Right renal pelvis (tissue), 4 donors: Measurements from ENCODE around the gene PHTF2. TPM values are rescaled to one million over a fixed set of nuclear protein-coding genes. Genes with fewer than 3 reads are reported as not detected.

Source experiments
- DNase-seq, 4 donors: peaks; one replicate each; pipeline ENCODE4 v3.0.0-alpha.2; 2013; ENCODE audit warnings: low read depth in 4 of 4, low spot score in 3 of 4, missing footprints in 1 of 4
- polyA plus RNA-seq, 4 donors: library from polyadenylated mRNA; unstranded; fragments of 120-200 nt; gene quantifications; one replicate each; pipeline ENCODE4 v1.2.1, GENCODE V29; 2013; ENCODE audit not compliant: insufficient read length in 4 of 4

The PHTF2 gene
- polyA plus RNA-seq, 4 donors, result 21.4 to 29.4 (median 25.3) TPM

DNA sequence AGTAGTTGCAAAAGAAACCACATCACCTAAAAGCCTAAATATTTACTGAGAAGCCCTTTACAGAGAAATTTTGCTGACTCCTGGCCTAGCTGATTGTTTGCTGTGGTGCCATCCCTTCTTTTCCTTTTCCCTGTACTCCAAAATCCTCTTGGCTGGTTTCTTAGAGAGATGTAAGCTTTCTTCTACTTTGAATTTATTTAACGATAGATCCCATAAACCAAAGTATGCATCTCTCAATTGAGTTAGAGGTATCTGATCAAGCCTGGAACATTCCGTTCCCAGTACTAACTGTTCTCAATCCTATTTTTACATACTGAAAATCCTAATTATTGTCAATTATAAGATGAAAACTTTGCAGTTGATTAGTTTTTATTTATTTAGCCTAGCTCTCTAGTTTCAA is 6.6 kb upstream of the PHTF2 start:
- no peak for DNase-seq

DNA sequence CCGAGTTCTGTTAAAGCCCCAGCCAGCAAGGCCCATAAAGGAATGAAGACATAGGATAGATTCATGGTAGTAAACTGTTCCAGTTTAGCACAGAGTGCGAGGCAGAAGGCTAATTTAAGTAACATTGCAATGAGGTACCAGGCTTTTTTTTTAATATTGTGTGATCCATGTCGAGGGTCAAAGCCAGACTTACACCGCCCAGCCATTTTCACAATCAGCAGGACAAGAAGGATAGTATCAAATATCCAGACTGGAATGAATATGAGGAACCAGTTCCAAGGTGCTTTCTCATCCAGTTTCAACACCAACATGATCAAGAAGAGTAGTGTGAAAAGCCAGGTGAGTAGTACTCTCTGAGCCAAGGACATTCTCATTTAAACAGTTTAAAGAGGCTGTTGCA is 4.6 kb upstream of the PHTF2 start:
- no peak for DNase-seq

DNA sequence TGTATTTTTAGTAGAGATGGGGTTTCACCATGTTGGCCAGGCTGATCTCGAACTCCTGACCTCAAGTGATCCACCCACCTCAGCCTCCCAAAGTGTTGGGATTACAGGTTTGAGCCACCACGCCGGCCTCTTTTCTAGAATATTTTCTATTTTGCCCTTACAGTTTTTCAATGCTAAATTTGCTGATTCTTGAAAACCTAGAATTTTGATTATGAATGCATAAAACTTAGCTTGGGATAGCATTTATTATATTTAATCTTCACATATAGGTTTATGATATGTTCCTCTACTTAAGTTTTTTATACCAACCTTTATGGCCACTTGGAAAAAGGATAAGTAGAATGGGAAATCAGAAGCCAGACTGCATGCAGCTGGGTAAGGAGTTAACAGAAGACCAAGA is 2.5 kb upstream of the PHTF2 start:
- no peak for DNase-seq

DNA sequence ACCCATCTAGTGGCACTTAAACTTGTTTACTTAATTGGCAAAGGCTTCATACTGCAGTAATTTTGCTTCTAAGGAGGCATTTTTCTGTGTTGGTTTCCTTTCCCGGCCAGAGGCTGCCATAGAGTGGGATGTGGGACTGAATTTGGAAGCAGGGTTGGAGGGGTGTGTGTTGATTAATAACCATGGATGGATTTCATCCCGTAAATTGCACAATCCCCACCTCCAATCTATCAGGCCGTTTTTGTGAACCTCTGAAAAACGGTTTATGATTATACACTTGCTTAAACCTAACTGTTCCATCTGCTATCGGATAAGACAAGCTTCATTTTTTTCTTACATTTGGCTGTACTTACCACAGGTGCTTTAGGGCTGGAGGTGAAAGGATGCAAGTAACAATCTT is 1.6 kb upstream of the PHTF2 start:
- DNase-seq, result no peak

DNA sequence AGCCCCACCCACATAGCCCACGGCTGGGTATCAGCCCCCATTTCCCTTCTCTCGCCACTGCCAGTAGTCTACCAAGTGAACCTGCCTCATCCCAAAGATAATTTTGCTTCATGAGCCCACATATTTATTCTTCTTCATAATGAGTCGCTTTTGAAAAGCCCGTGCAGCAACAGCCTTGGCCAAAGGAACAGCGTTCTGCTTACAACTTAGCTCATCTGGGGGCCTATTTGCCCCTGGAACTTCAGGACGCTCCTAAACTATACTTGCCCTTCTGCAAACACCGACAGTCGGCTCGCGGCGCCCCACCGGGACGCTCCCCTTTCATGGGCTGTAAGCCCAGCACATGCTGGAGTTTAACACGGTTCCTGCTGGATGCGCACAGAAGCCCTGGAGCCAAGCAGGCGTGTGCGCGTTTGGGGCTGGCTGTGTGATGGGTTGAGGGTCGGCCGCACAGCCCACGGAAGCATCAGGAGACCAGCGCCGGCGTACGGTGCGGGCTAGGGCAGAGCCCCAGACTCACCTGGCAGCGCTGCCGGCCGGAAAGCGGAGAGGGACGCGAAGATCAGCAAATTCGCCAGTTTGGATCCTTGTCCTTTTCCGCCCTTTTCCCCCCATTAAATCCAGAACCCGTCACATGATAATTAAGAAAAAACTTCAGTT is 709 bp upstream of the PHTF2 start:
- DNase-seq, result peak in 1 of 4 donors; percentile 20

DNA sequence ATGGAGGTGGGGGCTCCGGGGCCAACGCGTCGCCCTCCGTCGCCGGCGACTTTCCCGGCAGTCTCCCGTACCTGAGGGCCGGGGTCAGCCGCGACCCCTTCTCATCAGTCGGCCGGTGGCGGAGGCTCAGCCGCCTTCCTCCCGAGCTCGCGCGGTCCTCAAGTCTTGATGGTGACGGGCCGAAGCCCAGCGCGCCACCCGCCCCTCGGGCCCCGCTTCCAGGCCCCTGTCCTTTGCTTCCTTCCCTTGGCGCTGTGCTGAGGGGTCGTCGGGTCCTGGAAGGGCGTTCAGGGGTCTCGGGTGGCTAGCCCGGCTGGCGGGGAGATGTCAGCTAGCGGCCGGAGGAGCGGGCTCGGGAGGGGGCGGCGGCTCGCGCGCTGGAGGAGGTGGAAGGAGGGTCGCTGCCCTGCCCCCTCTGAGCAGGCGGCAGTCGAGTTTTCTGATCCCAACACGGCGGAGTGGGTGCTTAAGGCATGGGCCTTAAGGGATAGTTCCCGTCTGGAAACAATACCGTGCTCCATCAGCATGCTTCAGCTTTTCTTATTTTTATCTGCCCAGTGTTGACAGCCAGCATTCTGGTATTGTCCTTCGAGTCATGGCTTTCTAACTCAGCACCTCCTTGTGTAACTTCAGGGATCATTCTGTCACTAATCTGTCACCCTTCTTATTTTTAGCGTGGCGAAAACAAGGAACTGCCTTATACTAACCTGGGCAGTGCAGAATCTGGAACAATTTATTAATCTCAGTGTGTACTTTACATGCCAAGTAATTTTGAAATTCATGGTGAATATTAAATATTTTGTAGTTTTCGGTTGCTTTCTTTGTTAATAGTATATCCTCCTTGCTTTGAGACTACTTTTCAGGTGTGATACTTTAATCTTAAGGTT is 748 bp downstream of the PHTF2 start:
- peak; percentile 18 to 44 (median 34) for DNase-seq

DNA sequence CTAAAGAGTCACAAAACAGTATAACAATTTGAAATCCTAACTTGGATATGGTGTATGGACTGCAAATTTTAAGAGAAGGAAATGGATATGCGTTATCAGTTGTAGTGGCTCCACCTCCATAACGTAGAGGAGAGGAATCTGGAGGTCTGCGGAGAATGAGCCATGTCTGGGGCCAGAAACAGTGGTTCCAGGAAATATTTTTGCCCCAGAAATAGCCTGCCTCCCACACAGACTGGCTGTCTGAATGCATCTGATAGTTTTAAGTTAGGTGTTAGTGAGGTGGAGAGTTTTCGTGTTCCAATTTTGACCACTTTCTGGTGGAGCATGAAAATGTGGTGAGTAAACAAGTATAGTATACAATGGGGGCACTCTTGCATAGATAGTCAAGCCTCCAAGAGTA is 1.6 kb downstream of the PHTF2 start:
- no peak for DNase-seq

DNA sequence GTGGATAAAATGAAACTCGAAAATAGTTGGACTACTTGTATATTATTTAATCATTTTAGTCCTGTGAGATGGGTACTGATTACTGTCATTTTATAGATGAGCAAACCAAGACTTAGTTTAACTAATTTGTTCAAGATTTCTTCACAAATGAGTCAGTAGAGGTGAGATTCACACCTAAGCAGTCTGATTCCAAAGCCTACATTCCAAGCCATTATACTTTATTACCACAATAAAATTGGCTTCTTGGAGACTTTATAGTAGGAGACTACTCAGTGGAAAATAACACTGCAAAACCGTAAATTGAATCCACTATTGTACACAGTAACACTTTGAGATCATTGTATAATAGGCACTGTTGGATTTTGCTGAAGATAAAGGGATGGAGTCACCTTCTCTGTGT is 2.2 kb downstream of the PHTF2 start:
- DNase-seq, result no peak

DNA sequence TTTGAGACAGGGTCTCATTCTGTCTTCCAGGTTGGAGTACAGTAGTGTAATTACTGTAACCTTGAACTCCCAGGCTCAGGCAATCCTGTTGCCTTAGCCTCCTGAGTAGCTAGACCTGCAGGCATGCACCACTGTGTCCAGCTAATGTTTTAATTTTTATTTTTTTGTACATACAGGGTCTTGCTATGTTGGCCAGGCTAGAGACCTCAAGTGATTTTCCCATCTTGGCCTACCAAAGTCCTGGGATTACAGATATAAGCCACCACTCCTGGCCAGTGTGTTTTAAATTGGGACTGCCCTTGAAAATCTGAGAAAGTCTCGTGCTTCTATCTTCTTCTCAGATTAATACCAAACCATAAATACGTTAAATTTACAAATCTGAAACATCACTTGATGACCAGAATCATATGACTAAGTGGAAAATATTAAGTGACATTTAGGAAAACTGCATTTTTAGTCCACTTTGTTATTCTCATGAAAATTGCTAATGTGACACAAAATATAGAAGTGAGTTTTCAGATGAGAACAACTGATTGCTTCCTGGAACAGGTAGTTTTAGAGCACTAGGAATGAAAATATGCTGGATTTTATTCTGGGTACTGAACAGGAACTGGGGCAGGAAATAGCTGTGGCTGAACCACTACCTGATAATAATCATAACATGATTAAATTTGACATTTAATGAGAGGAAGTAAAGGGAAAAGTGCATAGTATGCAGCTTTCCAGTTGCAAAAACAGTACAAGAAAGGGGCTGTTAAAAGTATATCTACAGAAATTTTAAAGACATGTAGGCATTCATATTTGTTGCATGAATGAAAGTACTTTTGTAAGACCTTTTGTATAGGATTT is 4.2 kb downstream of the PHTF2 start:
- no peak for DNase-seq

DNA sequence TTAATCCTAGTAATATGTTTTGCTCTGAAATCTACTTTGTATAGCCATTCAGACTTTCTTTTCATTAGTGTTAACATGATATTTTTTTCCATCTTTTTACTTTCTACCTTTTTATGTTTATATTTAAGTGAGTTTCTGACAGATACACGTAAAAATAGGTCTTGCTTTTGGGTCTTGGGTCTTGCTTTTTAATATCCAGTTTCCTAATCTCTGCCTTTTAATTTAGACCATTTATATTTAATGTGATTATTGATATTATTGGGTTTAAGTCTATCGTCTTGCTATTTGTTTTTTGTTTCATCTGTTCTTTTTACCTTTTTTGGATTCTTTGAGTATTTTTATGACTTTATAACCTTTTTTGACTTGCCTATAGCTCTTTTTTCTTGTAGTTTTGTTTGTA is 7.9 kb downstream of the PHTF2 start:
- no peak for DNase-seq

DNA sequence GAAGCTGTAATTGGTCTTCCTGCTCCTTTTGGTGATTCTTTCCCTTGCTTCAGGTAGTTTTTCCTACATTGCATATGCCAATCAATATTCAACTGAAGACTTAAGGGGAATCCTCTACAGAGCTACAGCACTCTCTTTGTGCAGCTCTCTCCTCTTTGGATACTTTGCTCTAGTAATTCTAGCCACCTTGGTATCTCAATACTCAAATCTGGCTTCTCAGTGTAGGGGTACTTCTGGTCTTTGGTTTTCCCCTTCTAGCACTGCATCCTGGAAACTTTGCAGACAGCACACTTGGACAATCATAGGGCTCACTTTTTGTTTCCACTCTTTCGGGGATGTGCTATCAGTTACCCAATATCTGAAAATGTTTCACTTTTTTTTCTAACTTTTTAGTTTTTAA is 9.9 kb downstream of the PHTF2 start:
- DNase-seq, result no peak

DNA sequence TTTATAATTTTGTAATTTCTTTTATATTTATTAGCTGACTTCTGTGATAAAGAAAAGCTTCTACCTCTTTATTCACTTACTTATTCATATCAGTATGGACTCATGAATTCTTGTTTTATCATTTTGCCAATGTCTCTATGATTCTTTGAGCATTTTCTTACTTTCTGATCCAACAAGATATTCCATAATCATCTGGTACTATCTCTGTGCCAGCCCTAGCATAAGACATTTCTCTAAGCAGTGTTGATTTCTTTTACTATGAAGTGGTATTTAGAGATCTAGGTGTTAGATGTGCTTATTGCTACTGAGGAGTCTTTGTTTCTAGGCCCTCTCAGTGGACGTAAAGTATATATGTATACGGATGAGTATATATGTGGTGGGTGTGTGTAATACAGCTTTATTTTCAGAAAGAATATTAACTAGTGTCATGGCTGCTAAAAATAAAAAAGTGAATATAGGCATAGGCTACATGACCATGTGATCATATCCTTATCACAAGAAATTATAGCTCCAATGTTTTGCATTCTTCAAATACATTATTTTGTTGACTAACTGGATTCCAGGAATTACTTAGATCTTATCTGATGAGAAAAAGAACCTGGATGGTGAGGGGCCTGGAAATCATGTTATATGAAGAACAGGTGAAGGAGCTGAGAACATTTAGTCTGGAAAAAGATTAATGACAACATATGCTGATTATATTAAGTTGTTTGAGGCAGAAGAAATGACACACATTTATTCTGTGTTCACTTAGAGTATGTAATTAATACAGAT is 13.1 kb downstream of the PHTF2 start:
- no peak for DNase-seq

DNA sequence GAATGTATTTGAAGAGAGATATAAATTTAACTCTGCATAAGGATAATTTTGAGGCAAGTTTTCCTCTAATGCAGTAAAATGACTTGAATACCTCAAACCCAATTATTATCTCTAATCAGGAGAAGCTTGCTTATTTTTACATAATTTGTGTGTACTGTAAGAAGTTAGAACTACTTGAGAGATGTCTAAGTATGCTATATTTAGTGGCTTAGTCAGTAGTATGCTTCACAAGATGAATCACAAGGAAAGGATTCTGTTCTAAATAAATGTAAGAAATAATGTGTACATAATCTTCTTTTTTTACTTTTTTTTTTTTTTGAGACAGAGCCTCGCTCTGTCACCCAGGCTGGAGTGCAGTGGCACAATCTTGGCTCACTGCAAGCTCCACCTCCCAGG is 13.7 kb downstream of the PHTF2 start:
- DNase-seq, result no peak

DNA sequence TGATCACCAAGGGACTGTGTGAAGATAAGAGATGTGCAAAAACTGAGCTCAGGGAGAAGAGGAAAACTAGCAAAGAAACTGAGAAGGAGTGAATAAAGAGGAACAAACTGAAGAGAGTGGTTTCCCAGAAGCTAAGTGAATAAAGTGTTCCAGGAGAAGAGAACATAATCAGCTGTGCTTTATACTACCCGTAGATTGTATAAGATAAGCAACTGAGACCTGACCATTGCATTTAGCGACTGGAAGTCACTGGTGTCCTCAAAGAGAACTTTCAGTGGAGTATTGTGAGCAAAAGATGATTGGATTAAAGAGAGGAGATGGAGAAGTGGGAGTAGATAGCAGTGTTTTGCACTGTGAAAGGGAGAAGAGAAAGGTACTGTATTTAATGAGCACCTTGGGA is 14.6 kb downstream of the PHTF2 start:
- no peak for DNase-seq

DNA sequence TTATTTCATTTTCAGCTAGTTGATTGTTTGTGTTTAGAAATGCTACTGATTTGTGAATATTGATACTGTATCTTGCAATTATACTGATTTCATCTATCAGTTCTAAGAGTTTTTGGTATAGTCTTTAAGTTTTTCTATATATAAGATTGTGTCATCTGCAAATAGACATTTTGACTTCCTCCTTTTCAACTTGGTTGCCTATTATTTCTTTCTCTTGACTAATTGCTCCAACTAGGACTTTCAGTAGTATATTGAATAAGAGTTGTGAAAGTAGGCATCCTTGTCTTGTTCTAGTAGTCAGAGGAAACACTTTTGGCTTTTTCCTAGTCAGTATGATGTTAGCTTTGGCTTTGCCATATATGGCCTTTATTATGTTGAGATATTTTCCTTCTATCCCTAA is 20.4 kb downstream of the PHTF2 start:
- no peak for DNase-seq

DNA sequence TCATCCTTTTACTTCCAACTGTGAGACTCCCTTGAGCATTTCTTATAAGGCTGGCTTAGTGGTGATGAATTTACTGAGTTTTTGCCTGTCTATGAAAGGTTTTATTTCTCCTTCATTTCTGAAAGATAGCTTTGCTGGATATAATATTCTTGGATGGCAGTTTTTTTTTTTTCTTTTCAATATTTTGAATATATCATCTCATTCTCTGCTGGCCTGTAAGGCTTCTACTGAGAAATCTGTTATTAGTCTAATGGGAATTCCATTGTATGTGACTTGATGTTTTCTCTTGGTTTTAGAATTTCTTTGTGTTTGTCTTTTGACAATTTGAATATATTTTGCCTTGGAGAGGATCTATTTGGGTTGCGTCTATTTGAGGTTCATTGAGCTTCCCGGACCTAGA is 22.4 kb downstream of the PHTF2 start:
- DNase-seq, result no peak

DNA sequence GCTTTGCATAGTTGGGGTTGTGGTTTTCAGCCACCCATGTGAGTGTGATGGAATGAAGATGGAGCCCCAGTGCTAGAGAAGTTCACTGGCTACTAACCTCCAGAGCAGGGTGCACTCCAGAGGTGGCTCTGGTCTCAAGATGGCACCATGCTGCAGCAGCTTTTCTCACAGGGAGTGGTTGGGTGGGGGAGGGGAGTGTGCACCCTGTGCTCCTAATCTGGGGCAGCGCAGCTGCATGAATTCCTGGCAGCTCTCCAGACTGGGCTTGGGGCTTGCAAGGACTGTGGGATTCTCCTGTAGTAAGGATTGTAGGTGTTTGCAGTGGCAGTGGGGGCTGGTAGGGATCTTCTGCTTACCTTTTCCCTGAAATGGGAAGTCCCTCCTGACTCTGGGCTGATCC is 23.7 kb downstream of the PHTF2 start:
- DNase-seq, result no peak

DNA sequence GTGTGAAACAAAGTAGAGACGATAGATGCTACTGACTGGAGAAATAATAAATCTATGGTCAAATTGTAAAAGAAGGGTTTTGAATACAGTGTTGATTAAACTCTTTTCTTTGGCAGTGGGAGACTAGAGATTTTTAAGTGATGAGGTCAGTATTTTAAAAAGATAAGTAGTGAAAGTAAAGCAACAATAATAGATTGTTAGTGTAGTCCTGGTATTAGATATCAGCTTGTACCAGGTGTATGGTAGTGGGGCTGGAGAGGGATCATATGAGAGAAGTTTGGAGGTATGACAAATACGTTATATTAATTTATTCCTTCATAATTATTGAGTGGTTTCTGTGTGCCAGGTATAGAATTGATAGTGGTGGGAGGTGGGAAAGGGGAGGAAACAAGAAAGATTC is 25.2 kb downstream of the PHTF2 start:
- DNase-seq, result no peak

DNA sequence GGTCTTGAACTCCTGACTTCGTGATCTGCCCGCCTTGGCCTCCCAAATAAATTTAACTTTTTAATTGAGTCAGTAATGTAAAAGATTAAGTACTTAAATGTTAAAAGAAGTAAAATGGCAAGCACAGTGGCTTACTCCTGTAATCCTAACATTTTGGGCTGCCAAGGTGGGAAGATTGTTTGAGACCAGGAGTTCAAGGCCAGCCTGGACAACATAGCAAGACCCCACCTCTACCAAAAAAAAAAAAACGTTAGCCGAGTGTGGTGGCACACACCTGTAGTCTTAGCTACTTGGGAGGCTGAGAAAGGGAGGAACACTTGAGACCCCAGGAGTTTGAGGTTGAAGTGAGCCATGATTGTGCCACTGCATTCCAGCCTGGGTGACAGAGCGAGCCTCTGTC is 26.1 kb downstream of the PHTF2 start:
- DNase-seq, result no peak

DNA sequence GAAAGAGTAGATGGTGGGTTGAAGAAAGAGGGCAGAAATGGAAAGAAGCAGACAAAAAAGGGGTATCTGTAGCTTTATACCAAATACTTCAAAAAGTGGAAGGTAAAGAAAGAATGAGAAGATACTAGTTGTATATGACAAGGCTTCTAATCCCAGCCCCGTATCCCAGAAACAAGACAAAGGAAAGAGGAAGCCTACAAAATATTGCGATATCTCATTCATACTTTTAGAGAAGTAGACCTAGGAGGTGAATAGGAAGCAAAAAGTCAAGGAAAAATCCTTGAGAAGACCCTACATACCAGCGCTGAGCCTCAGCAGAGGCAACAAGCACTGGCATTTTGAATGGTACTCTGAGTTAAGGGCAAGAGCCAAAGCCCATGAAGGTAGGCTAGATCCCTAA is 26.6 kb downstream of the PHTF2 start:
- DNase-seq, result no peak

DNA sequence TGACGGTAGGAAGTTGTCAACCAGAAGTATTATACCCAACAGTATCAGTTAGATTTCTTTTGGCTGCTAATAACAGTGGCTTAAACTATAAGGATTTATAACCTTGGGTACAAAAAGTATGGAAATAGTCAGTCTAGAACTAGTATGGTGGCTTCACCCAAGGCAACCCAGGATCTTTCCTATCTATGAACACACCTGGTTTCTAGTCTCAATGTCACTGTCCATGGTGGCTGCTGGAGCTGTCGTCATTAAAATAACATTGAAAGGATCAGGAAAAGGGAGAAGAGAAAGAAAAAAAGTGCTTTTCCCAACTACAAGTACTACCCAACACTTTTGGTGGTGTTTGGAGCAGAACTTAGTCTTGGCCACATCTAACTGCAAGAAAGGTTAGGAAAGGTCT is 27.7 kb downstream of the PHTF2 start:
- DNase-seq, result no peak
